Upper lobe of left lung (tissue), 4 donors: ENCODE measurements around the gene ITPR2.

Source experiments
- CTCF ChIP-seq, 6 experiments: fragments of 450-650 bp in 4 of 6; fragments of 200-600 bp in 2 of 6; sonication (generic) in 2 of 6; IDR thresholded peaks; one replicate each; pipeline ENCODE4 v1.5.1; 2016 to 2019; ENCODE audit warnings: antibody characterized with exemption in 6 of 6
- POLR2AphosphoS5 ChIP-seq, 2 donors: sonication (generic); formaldehyde crosslinking; IDR thresholded peaks; one replicate each; pipeline ENCODE4 v1.5.1; 2017; ENCODE audit warnings: antibody characterized with exemption in 2 of 2

- TF ChIP-seq CTCF (IDR thresholded peaks at IDR 0.05) (no peak), POLR2AphosphoS5 (IDR thresholded peaks at IDR 0.05) (no peak)
Observed at GRCh38 chr12:26632756-26633155, 200.2 kb downstream of the ITPR2 start.
